GM23248 (cell line): ENCODE data around the gene NLK.

ENCODE experiments used
- EZH2 ChIP-seq: fragments of 200-600 bp; sonication (generic); IDR thresholded peaks from 2 replicates; pipeline ENCODE4 v1.6.1; 2018; ENCODE audit warnings: antibody characterized with exemption, mild to moderate bottlenecking; ENCODE audit not compliant: insufficient read depth, poor library complexity, severe bottlenecking
- EZH2phosphoT487 ChIP-seq: fragments of 200-600 bp; sonication (generic); IDR thresholded peaks from 2 replicates; pipeline ENCODE4 v1.6.1; 2018; ENCODE audit warnings: antibody characterized with exemption, moderate library complexity, mild to moderate bottlenecking, low read depth; ENCODE audit not compliant: insufficient read depth

- no peak for TF ChIP-seq EZH2phosphoT487
- no peak for TF ChIP-seq EZH2
These were observed 89.1 kb downstream of the NLK start for GRCh38 chr17:28131599-28131998.
